IMR-90 (cell line): ENCODE data around the gene EFCAB9. TPM values are rescaled to one million over a fixed set of nuclear protein-coding genes. Genes with fewer than 3 reads are reported as not detected.

Source experiments
- ATAC-seq: fragments of 200-7000 bp; cut with Tn5 transposase; 2 replicates; pipeline ENCODE4 v1.9.1; 2020; ENCODE audit warnings: low read depth, mild to moderate bottlenecking, moderate library complexity
- BruUV-seq: library from RNA; stranded (reverse); fragments of 400-500 nt; replicated peaks from 2 replicates; lab custom pipeline; 2021; lab: Mats Ljungman, UMichigan
- CTCF ChIA-PET: fragments of 300-600 bp; formaldehyde crosslinking; extraction: SDS; loops from one replicate; lab custom pipeline; 2021; ENCODE audit warnings: antibody characterized with exemption; lab: Yijun Ruan, JAX
- POLR2A ChIA-PET: fragments of 300-600 bp; sonication (Branson Sonifier 250); formaldehyde crosslinking; loops from one replicate; lab custom pipeline; 2022; ENCODE audit warnings: antibody characterized with exemption; ENCODE audit not compliant: unreplicated experiment; lab: Charles Lee
- DNase-seq: peaks from one replicate; pipeline ENCODE4 v3.0.0; 2013
- H2AFZ ChIP-seq: replicated peaks from 2 replicates; pipeline ENCODE3; 2013; ENCODE audit warnings: low read length, mild to moderate bottlenecking; ENCODE audit not compliant: poor library complexity
- H2AK5ac ChIP-seq: 2 replicates; pipeline ENCODE4 v1.6.1; 2013; ENCODE audit warnings: low read depth, low read length, inconsistent platforms
- H2AK9ac ChIP-seq: replicated peaks from 2 replicates; pipeline ENCODE3; 2013; ENCODE audit warnings: mild to moderate bottlenecking, low read depth, low read length, moderate library complexity; ENCODE audit not compliant: poor library complexity
- H2BK120ac ChIP-seq: 2 replicates; pipeline ENCODE4 v1.6.1; 2013; ENCODE audit warnings: low read depth, low read length, inconsistent platforms
- H2BK15ac ChIP-seq: 3 replicates; pipeline ENCODE4 v1.6.1; 2013; ENCODE audit warnings: low read depth, low read length, inconsistent platforms
- H2BK20ac ChIP-seq: 2 replicates; pipeline ENCODE4 v1.6.1; 2013; ENCODE audit warnings: low read depth, mild to moderate bottlenecking, inconsistent platforms, low read length, moderate library complexity
- H2BK5ac ChIP-seq: 2 replicates; pipeline ENCODE4 v1.6.1; 2013; ENCODE audit warnings: mild to moderate bottlenecking, low read depth, low read length, inconsistent platforms; ENCODE audit not compliant: poor library complexity, severe bottlenecking
- H3K14ac ChIP-seq: replicated peaks from 2 replicates; pipeline ENCODE4 v1.6.1; 2013; ENCODE audit warnings: low read depth, low read length, inconsistent platforms
- H3K18ac ChIP-seq: 2 replicates; pipeline ENCODE4 v1.6.1; 2013; ENCODE audit warnings: low read depth, low read length, control low read depth
- H3K23ac ChIP-seq: 2 replicates; pipeline ENCODE4 v1.6.1; 2013; ENCODE audit warnings: low read depth, low read length, inconsistent platforms
- H3K27ac ChIP-seq: 2 replicates; pipeline ENCODE4 v1.5.1; 2013; ENCODE audit warnings: mild to moderate bottlenecking, control low read depth, low read length; ENCODE audit not compliant: insufficient read depth
- H3K27me3 ChIP-seq: 2 replicates; pipeline ENCODE4 v1.6.1; 2013; ENCODE audit warnings: low read length; ENCODE audit not compliant: control insufficient read depth, insufficient read depth
- H3K36me3 ChIP-seq: 2 replicates; pipeline ENCODE4 v1.6.1; 2013; ENCODE audit warnings: low read length, mixed read lengths; ENCODE audit not compliant: control insufficient read depth, insufficient read depth
- H3K4ac ChIP-seq: 2 replicates; pipeline ENCODE4 v1.6.1; 2013; ENCODE audit warnings: low read depth, low read length, inconsistent platforms
- H3K4me1 ChIP-seq: 2 replicates; pipeline ENCODE4 v1.6.1; 2013; ENCODE audit warnings: low read length, mixed read lengths; ENCODE audit not compliant: control insufficient read depth, insufficient read depth
- H3K4me2 ChIP-seq: 2 replicates; pipeline ENCODE4 v1.6.1; 2013; ENCODE audit warnings: low read depth, mild to moderate bottlenecking, control low read depth, low read length, moderate library complexity
- H3K4me3 ChIP-seq: 2 replicates; pipeline ENCODE4 v1.5.1; 2013; ENCODE audit warnings: low read depth, mild to moderate bottlenecking, control low read depth, low read length, moderate library complexity; ENCODE audit not compliant: insufficient read depth
- H3K56ac ChIP-seq: 2 replicates; pipeline ENCODE4 v1.6.1; 2013; ENCODE audit warnings: low read length, inconsistent platforms; ENCODE audit not compliant: insufficient read depth; ENCODE audit errors: extremely low read depth
- H3K79me1 ChIP-seq, 2 experiments: 2 replicates each; pipeline ENCODE4 v1.6.1; 2013; ENCODE audit warnings: low read length in 2 of 2, inconsistent platforms in 1 of 2, low read depth in 1 of 2
- H3K9ac ChIP-seq: 2 replicates; pipeline ENCODE4 v1.6.1; 2013; ENCODE audit warnings: low read depth, low read length, control low read depth
- H3K9me1 ChIP-seq: 2 replicates; pipeline ENCODE4 v1.6.1; 2013; ENCODE audit warnings: low read length, inconsistent platforms; ENCODE audit not compliant: insufficient read depth
- H3K9me3 ChIP-seq: 2 replicates; pipeline ENCODE4 v1.6.1; 2013; ENCODE audit warnings: low read length; ENCODE audit not compliant: control insufficient read depth, insufficient read depth
- H4K20me1 ChIP-seq: 2 replicates; pipeline ENCODE4 v1.6.1; 2013; ENCODE audit warnings: low read length, inconsistent platforms; ENCODE audit not compliant: insufficient read depth
- H4K5ac ChIP-seq: 2 replicates; pipeline ENCODE4 v1.6.1; 2013; ENCODE audit warnings: mild to moderate bottlenecking, low read depth, low read length, control low read depth
- H4K8ac ChIP-seq, 2 experiments: 2 replicates each; pipeline ENCODE4 v1.6.1; 2013; ENCODE audit warnings: low read depth in 2 of 2, low read length in 2 of 2, control low read depth in 1 of 2, inconsistent platforms in 1 of 2
- H4K91ac ChIP-seq: 2 replicates; pipeline ENCODE4 v1.6.1; 2013; ENCODE audit warnings: low read depth, low read length, inconsistent platforms; ENCODE audit not compliant: insufficient read depth
- CHD1 ChIP-seq: IDR thresholded peaks from 2 replicates; pipeline ENCODE4 v1.6.1; 2012; ENCODE audit warnings: low read depth, low read length, improper control_type of control experiment
- CTCF ChIP-seq: conservative IDR thresholded peaks from 2 replicates; pipeline ENCODE4 v1.5.1; 2012; ENCODE audit warnings: mild to moderate bottlenecking, low read depth, low read length, improper control_type of control experiment
- FOS ChIP-seq: fragments of 150-350 bp; IDR thresholded peaks from 2 replicates; pipeline ENCODE4 v1.6.1; 2016; ENCODE audit warnings: low read depth, low read length
- MAFK ChIP-seq: IDR thresholded peaks from 2 replicates; pipeline ENCODE4 v1.6.1; 2012; ENCODE audit warnings: low read depth, low read length, improper control_type of control experiment
- MAZ ChIP-seq: IDR thresholded peaks from 2 replicates; pipeline ENCODE4 v1.6.1; 2012; ENCODE audit warnings: low read depth, mild to moderate bottlenecking, low read length, improper control_type of control experiment, moderate library complexity, borderline replicate concordance
- NFE2L2 ChIP-seq: fragments of 150-350 bp; IDR thresholded peaks from 2 replicates; pipeline ENCODE4 v1.6.1; 2016; ENCODE audit warnings: low read depth, mild to moderate bottlenecking, low read length
- RAD21 ChIP-seq: IDR thresholded peaks from 2 replicates; pipeline ENCODE4 v1.6.1; 2012; ENCODE audit warnings: low read length, improper control_type of control experiment
- RCOR1 ChIP-seq: IDR thresholded peaks from 2 replicates; pipeline ENCODE4 v1.6.1; 2012; ENCODE audit warnings: mild to moderate bottlenecking, low read length, improper control_type of control experiment; ENCODE audit not compliant: insufficient replicate concordance
- SMC3 ChIP-seq: fragments of 150-350 bp; IDR thresholded peaks from 2 replicates; pipeline ENCODE4 v1.6.1; 2016; ENCODE audit warnings: low read depth, mild to moderate bottlenecking, antibody characterized with exemption, low read length, moderate library complexity
- WGBS, 2 experiments: methylation state at CpG; one replicate each; pipeline versions ENCODE4 v1.1.5 to v1.1.7; 2013; ENCODE audit warnings: missing lambda C conversion rate in 2 of 2; ENCODE audit not compliant: insufficient read length in 1 of 2; ENCODE audit errors: extremely low coverage in 2 of 2; 5-methylcytosine and 5-hydroxymethylcytosine counted together
- dilution Hi-C: fragments of 300-500 bp; cut with HindIII; formaldehyde crosslinking; loops from one replicate; pipeline ENCODE4 v1.14.3; 2018; ENCODE audit warnings: low sequenced_read_pairs; ENCODE audit not compliant: unreplicated experiment
- in situ Hi-C: fragments of 300-500 bp; cut with MboI; formaldehyde crosslinking; loops from 3 replicates; pipeline ENCODE4 v1.14.3; 2019; ENCODE audit warnings: low sequenced_read_pairs, inconsistent platforms, mixed read lengths
- intact Hi-C: fragments of 100-400 bp; cut with micrococcal nuclease; formaldehyde crosslinking; loops from 2 replicates; pipeline ENCODE4 v1.10.0; 2022
- polyA plus RNA-seq, 3 experiments: library from polyadenylated mRNA; depleted of rRNA; stranded (reverse); fragments of >200 nt; gene quantifications; 2 replicates each; pipeline ENCODE4 v1.2.3, GENCODE V29; 2012; ENCODE audit warnings: low replicate concordance in 1 of 3
- total RNA-seq: library from RNA; depleted of rRNA; stranded (reverse); fragments of >200 nt; gene quantifications from 2 replicates; pipeline ENCODE4 v1.2.3, GENCODE V29; 2012
- TF ChIP-seq, protein P1 (sequence below): fragments of 150-350 bp; IDR thresholded peaks from 2 replicates; pipeline ENCODE4 v1.6.1; 2016; ENCODE audit warnings: low read depth, mild to moderate bottlenecking, low read length, moderate library complexity, borderline replicate concordance
- TF ChIP-seq, protein P2 (sequence below): fragments of 150-350 bp; IDR thresholded peaks from 2 replicates; pipeline ENCODE4 v1.6.1; 2017; ENCODE audit warnings: mild to moderate bottlenecking, antibody characterized with exemption, low read length, low read depth

EFCAB9 gene
- total and polyA plus RNA-seq, 2 of the 4 experiments (the other 2 are of a cell fraction): not detected

DNA sequence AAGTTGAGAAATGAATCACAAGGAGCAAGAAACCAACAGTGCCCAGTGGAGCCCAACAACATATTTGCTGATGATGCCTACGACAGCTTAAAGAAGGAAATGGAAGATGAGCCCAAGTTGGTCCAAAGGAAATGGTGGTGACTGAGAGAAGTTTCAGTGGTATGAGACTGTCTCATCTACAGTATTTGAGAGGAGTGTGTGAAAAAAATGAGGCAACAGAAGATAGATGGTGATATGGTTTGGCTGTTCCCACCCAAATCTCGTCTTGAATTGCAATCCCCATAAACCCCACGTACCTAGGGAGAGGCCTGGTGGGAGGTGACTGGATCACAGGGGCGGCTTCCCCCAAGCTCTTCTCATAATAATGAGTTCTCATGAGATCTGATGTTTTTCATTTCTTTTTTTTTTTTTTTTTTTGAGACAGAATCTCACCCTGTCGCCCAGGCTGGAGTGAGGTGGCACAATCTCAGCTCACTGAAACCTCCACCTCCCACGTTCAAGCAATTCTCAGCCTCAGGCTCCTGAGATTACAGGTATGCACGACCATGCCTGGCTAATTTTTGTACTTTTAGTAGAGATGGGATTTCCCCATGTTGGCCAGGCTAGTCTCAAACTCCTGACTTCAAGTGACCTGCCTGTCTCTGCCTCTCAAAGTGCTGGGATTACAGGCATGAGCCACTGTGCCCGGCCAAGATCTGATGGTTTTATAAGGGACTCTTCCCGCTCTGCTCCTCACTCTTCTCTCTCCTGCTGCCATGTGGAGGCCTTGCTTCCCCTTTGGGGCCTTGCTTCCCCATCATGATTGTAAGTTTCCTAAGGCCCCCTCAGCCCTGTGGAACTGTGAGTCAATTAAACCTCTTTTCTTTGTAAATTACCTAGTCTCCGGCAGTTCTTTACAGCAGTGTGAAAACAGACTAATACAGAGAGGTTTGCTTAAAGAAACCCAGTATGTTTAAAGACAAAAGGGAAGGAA lies 30.2 kb downstream of the EFCAB9 start:
- CTCF ChIA-PET: interaction anchor here (0.6 kb wide), 1 partner anchor 177 kb away, joined by 4 read pairs; no protein-coding TSS in a partner anchor
- intact Hi-C loops: no loop called here
- Histone ChIP-seq H2AFZ (no peak overlapping the region), H3K14ac (no peak overlapping the region), H2AK9ac (no peak overlapping the region), H3K4ac (no peak overlapping the region), H3K9ac (no peak overlapping the region), H3K27me3 (no peaks in the 10 kb centered on the region), H3K36me3 (peaks cover 12% of the 10 kb centered on the region), H2AK5ac (no peak overlapping the region), H2BK15ac (no peak overlapping the region), H4K8ac (no peak overlapping the region), H3K23ac (no peak overlapping the region), H2BK20ac (no peak overlapping the region), H4K91ac (no peak overlapping the region), H3K18ac (no peak overlapping the region), H3K4me1 (no peaks in the 10 kb centered on the region), H3K9me3 (no peaks in the 10 kb centered on the region; the same call in 1 of the 2 replicates), H4K5ac (no peak overlapping the region), H3K9me1 (no peaks in the 10 kb centered on the region), H2BK5ac (no peak overlapping the region), H3K27ac (no peak overlapping the region), H4K20me1 (no peaks in the 10 kb centered on the region), H2BK120ac (no peak overlapping the region), H3K56ac (no peak overlapping the region), H3K4me3 (no peak overlapping the region), H3K79me1 (peaks cover 4 to 35% of the 10 kb centered on the region in 2 experiments; a peak in 2 of 4 replicates), H3K4me2 (no peak overlapping the region)
- in situ Hi-C loops: no loop called here
- POLR2A ChIA-PET: no interaction called here
- DNase-seq (no peak), ATAC-seq (no peak)
- TF ChIP-seq, protein P1, sequence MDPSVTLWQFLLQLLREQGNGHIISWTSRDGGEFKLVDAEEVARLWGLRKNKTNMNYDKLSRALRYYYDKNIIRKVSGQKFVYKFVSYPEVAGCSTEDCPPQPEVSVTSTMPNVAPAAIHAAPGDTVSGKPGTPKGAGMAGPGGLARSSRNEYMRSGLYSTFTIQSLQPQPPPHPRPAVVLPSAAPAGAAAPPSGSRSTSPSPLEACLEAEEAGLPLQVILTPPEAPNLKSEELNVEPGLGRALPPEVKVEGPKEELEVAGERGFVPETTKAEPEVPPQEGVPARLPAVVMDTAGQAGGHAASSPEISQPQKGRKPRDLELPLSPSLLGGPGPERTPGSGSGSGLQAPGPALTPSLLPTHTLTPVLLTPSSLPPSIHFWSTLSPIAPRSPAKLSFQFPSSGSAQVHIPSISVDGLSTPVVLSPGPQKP: no peak
- TF ChIP-seq, protein P2, sequence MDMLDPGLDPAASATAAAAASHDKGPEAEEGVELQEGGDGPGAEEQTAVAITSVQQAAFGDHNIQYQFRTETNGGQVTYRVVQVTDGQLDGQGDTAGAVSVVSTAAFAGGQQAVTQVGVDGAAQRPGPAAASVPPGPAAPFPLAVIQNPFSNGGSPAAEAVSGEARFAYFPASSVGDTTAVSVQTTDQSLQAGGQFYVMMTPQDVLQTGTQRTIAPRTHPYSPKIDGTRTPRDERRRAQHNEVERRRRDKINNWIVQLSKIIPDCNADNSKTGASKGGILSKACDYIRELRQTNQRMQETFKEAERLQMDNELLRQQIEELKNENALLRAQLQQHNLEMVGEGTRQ: no peak
- no peak for TF ChIP-seq CTCF
- TF ChIP-seq FOS: no peak
- no peak for TF ChIP-seq MAZ
- no peak for TF ChIP-seq MAFK
- no peak for TF ChIP-seq CHD1
- TF ChIP-seq RAD21: no peak
- no peak for TF ChIP-seq SMC3
- no peak for TF ChIP-seq RCOR1
- no peak for TF ChIP-seq NFE2L2
- no CpG with 5 or more reads among the region's 10 CpGs for WGBS, 2 experiments
- no TSS peak for BruUV-seq
- dilution Hi-C loops: no loop called here
